ENCODE measurements around the gene SYCE1. TPM values are rescaled to one million over a fixed set of nuclear protein-coding genes. Genes with fewer than 3 reads are reported as not detected.

Gene SYCE1
- polyA plus RNA-seq, 3 donors = 0.10 to 0.26 (median 0.26) TPM

DNA sequence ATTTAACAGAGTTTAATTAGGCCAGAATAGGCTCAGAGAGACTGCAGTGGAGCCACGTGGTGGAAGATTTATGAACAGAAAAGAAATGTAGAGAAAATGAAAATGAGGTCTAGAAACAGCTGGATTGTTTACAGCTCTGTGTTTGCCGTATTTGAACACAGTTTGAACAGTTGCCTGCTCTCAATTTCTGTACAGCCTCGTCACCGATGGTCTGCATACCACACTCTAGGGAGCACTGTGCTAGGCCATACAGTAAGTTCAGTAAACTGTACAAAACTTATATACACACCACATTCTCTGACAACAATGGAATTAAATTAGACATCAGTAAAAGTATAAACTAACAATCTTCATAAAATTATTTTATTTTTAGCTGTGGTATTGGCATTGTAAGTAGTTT, 49.3 kb downstream of the SYCE1 start:
- peak in 1 of 3 donors; percentile 21 for DNase-seq (ENCODE audit: low read depth in 3 of 3, low spot score in 2 of 3)

DNA sequence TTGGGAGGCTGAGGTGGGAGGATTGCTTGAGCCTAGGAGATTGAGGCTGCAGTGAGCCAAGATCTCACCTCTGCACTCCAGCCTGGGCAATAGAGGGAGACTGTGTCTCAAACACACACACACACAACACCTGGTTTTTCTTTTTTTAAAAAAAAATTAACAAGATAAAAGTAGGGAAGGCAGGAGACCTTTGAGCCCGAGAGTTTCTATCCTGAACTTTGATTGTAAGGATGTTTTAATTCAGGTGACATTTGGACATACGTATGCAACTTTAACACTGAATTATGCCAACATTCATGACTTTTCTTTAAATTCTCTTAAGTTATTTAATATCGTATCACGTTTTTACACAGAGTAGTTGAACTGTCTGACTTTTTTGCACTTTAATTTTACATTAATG, 49.9 kb downstream of the SYCE1 start:
- no peak for DNase-seq (ENCODE audit: low read depth in 3 of 3, low spot score in 2 of 3)

- DNase-seq (ENCODE audit: low read depth in 3 of 3, low spot score in 2 of 3) = no peak
Observed at GRCh38 chr10:133511907-133512528, 53.4 kb downstream of the SYCE1 start.

GRCh38 chr10:133511408-133511807, 54.0 kb downstream of the SYCE1 start:
- no peak for DNase-seq (ENCODE audit: low read depth in 3 of 3, low spot score in 2 of 3)

GRCh38 chr10:133509700-133510099, 55.7 kb downstream of the SYCE1 start:
- no peak for DNase-seq (ENCODE audit: low read depth in 3 of 3, low spot score in 2 of 3)

Other genes starting within 250 kb of the SYCE1 start
- not detected for gene CALY, start 228.7 kb downstream of the SYCE1 start, polyA plus RNA-seq (ENCODE audit: insufficient read length in 3 of 3)
- gene PRAP1, start 218.2 kb downstream of the SYCE1 start, polyA plus RNA-seq (ENCODE audit: insufficient read length in 3 of 3) = 1 to 10 TPM; 3.3 to 7.1 (median 5.7) TPM
- 10 to 100 TPM; 13.3 to 19.7 (median 17.2) TPM for gene FUOM, start 207.6 kb downstream of the SYCE1 start, polyA plus RNA-seq (ENCODE audit: insufficient read length in 3 of 3)
- 100 to 1,000 TPM; 120 to 146 (median 134) TPM for gene ECHS1, start 192.2 kb downstream of the SYCE1 start, polyA plus RNA-seq (ENCODE audit: insufficient read length in 3 of 3)
- gene PAOX, start 186.3 kb downstream of the SYCE1 start, polyA plus RNA-seq (ENCODE audit: insufficient read length in 3 of 3) = 1 to 10 TPM; 3.8 to 6.2 (median 4.2) TPM
- 10 to 100 TPM; 63.4 to 66.6 (median 65.1) TPM for gene MTG1, start 171.4 kb downstream of the SYCE1 start, polyA plus RNA-seq (ENCODE audit: insufficient read length in 3 of 3)
- gene SPRN, start 141.0 kb downstream of the SYCE1 start, polyA plus RNA-seq (ENCODE audit: insufficient read length in 3 of 3) = 1 to 10 TPM; 2.7 to 3.5 (median 3.2) TPM
- gene SCART1, start 111.6 kb downstream of the SYCE1 start, polyA plus RNA-seq (ENCODE audit: insufficient read length in 3 of 3) = 1 to 10 TPM in 2 of 3 donors, under 1 TPM in 1; 0.98 to 1.2 (median 1.1) TPM
- gene CYP2E1, start 38.2 kb downstream of the SYCE1 start, polyA plus RNA-seq (ENCODE audit: insufficient read length in 3 of 3) = under 1 TPM; 0.69 to 0.93 (median 0.76) TPM
- not detected for gene FRG2B, start 61.2 kb upstream of the SYCE1 start, polyA plus RNA-seq (ENCODE audit: insufficient read length in 3 of 3)